HG03064 (cell line): Measurements from ENCODE around the gene MYLK3.
A peak's percentile ranks its signal among the peaks of the same experiment; 100 is the strongest.

Source experiments
- ATAC-seq: cut with Tn5 transposase; IDR thresholded peaks from one replicate; pipeline ENCODE4 v1.9.1; 2021; ENCODE audit warnings: low read depth; ENCODE audit not compliant: unreplicated experiment

The MYLK3 gene

DNA sequence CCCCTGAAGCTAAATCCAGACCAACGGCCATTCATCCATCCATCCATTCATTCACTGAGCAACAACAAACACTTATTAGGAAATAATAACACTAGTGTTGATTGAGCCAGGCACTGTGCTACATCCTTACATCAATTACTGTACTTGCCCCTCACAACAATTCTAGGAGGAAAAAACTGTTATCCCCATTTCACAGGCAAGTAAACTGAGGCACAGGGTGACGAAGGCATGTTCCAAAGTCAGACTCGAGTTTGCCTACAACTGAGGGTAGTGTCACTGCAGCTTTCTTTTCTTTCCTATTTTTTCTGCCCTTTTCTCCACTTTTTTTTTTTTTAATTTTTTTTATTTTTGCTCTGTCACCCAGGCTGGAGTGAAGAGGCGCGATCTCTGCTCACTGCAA lies 11.2 kb upstream of the MYLK3 start:
- ATAC-seq: no peak

DNA sequence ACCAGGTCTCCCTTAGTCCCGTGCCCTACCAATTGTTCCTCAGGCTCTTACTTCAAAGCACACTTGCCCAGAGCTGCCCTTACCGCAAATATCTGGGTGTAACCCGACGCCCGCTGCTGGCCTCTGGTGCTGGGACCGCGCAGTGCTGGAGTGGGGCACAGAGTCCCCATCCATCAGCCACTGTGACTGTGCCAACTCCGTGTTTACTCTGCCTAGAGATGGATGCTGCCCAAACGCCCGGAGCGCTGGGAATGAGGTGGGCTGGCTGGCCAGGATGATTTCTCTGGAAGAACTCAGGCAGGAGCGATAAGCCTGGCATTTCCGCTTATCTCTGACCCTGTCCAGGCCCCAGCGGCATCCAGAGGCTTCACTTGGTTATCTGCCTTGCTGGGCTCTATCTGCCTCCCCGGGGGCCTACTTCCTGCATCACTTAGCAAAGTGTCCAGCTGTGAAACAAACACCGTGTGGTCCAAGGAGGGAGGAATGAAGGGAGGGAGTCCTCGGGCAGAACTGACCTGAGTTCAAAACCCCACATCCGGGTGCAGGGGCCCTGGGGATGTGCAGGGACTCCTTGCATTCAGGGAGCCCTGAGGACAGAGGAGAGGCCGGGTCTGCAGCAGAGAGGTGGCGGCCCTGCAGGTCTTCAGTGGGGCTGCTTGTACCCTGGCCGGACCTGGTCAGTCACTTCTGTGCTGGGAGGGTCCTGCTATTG lies 9.4 kb upstream of the MYLK3 start:
- ATAC-seq: no peak

- ATAC-seq: no peak
Observed at GRCh38 chr16:46756772-46757171, 8.6 kb upstream of the MYLK3 start.

DNA sequence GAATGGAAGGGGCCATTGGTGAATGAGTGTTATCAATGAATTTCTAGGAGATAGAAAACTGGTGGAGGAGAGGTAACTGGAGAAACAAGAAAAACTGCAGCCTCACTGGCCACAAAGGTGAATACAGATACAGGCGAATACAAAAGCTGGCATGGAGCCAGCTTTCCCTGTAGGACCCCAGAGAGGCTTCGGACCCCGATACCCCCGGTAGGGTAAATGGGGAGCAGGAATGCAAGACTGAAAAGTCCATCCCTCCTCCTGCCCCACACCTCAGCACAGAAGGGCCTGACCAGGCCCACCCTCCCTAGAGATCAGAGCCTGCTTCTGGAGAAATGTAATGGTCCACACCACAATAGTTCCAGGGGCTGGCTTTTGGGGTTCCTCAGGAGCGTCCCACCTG lies 4.9 kb upstream of the MYLK3 start:
- no peak for ATAC-seq

- ATAC-seq: no peak
Observed at GRCh38 chr16:46751381-46751780, 3.2 kb upstream of the MYLK3 start.

DNA sequence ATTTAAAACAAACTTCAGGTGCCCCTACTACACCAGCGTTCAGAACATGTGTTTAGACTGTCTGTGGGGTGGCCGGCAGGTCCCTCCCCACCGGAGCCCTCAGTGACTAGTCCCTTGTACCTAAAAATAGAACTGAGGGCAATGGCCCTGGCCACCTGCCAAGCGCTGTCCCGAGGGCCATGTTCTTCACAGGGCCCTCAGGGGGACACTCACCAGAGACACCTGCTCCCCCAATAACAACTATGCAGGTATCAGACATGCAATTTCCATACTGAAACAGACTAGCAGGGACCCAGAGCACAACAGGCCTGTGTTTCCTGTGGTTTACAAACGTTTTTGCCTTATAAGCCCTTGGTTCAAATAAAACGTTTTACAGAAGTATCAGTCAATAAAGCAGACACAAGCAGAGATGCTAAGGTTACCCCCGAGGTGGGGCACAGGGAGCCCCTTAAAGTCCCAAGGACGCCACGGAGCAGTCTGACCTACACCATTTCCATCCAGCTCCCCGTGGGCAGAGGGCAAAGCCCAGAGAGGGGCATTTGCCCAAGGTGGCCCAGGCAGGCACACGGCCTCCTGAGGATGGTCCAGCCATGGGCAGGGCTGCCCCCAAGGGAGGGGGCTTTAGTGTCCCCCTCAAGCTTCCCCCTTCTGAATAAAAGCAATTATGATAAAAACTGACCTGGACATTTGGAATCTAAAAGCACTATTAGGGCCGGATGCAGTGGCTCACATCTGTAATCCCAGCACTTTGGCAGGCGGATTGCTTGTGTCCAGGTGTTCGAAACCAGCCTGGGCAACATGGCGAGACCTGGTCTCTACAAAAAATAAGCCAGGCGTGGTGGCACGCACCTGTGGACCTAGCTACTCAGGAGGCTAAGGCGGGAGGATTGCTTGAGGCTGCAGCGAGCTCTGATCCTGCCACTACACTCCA lies 896 bp upstream of the MYLK3 start:
- ATAC-seq: peak; percentile 72

DNA sequence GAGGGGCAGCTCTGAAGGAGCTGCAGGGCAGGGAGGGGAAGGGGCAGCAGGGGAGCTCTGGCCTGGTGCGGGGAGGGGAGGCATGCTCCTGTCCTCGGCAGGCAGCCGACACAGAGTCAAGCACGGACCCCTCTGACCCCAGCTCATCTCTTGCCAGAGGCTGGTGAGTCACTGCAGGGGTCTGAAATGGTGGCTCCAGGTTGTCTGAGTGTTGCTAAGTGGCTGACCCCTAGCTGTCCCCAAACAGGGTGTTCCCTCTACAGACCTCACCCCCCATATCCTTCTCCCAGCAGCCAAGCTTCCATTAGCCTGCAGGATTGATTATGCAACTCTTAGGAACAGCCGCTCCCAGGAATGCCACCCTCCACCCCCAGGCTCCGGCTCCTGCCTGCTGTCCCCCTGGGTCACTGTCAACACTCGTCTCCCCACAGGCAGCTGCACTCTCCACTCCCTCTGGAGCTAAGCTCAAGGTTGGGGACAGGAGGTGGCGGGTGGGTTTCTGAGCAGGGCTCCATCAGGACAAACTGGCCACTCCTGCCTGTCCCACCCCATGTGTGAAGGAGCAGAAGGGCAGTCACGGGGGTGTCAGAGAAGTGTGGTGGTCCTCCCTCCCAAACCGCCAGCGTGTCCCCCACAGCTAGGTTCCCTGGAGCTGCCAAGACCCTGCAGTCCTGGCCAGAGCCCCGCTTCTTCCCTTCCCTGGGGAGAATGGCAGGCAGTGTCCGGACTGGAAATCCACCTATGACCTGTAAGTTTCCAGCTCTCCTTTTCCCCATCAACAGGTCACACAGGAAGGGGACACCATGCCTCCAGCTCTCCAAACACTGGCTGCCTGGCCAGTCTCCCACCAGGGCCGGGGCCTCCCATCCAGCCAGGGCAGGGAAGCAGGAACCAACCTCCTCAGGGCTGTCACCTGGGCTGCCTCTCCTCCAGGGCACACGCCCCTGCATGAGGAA lies 1.0 kb downstream of the MYLK3 start:
- no peak for ATAC-seq

DNA sequence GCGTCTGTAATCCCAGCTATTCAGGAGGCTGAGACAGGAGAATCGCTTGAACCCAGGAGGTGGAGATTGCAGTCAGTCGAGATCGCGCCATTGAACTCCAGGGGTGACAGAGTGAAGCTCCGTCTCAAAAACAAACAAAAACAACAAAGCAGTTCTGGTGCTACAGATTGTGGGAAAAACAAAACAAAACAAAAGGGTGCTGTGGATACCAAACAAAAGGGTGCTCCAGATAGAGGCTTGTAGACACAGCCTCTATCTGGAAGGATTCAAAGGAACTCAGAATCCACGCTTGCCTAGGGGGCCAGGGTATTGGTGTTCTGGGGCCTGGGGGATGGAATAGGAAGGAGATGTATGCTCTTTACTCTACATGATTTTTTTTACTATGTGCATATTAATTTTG lies 2.5 kb downstream of the MYLK3 start:
- ATAC-seq: no peak

- no peak for ATAC-seq
Observed at GRCh38 chr16:46743232-46743719, 4.9 kb downstream of the MYLK3 start.

DNA sequence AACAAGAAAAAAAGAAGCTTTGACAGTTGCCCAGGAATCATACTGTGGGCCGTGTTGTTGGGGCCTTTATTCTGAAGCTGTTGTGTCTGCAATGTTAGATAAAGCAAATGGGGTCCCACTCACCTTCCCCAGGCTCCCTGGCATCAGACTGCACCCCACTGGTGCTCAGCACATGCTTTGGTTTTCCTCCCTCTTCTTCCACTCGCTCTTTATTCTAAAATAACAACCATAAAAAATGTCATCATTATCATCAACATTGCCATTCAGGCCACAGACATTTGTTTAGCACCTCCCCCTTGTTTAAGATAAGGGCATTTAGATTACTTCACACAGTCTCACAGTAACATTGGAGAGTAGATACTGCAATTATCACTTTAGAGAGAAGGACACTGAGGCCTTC lies 8.2 kb downstream of the MYLK3 start:
- ATAC-seq: no peak

DNA sequence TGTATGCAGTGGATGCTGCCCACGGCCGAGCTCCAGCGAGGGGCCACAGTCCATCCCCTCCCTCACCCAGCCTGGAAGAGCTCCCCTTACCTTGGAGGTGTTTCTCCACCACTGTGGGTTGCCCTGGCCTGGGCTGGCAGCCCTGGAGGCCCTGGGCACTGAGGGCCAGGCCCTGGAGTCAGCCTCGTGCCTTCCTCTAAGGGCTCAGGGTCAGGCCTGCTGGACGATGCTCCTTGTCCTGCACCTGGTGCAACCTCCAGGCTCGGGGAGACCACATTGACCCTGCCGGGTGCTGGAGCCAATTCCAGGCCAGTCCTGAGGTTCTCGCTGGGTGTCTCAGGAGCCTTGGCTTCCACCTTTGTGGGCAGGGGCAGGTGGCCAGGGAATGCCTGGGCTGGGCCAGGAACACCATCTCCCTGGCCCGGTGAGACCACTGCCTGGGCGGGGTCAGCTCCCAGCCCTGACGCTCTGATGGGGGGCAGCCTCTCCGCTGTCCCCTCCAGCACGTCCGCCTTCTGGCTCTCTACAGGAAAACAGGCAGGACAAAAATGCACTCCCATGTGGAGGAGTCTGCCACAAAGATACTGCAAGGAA lies 10.4 kb downstream of the MYLK3 start:
- ATAC-seq: no peak

GRCh38 chr16:46736695-46737094 lies 11.4 kb downstream of the MYLK3 start:
- no peak for ATAC-seq

- ATAC-seq: no peak
Observed at GRCh38 chr16:46733319-46733830, 14.8 kb downstream of the MYLK3 start.

DNA sequence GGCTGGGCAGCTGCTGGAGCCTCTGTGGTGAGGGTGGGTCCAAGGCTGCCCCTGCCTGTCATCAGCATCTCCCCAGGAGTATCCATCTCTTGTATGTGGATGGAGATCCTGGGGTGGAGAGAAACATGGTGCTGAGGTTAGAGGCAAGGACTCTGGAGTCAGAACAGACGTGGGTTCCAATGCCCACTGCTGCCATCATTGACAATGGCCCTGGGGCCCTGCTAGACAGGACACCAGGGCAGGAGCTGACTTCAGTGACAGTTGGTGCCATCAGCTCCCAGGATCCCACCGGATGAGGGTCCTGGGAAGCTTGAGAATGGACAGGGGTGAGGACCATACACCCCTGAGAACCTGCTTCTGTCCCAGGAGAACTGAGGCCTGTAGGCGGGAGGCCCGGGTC lies 15.6 kb downstream of the MYLK3 start:
- ATAC-seq: no peak

GRCh38 chr16:46731691-46732555 lies 16.2 kb downstream of the MYLK3 start:
- no peak for ATAC-seq

GRCh38 chr16:46730801-46731690 lies 17.1 kb downstream of the MYLK3 start:
- no peak for ATAC-seq

- ATAC-seq: no peak
Observed at GRCh38 chr16:46730126-46730525, 18.0 kb downstream of the MYLK3 start.

- ATAC-seq: no peak
Observed at GRCh38 chr16:46729326-46729995, 18.7 kb downstream of the MYLK3 start.
